HT-29 (cell line): ENCODE measurements around the gene CLEC7A. TPM values are rescaled to one million over a fixed set of nuclear protein-coding genes. Genes with fewer than 3 reads are reported as not detected.
A peak's percentile ranks its signal among the peaks of the same experiment; 100 is the strongest.

Experiments
- DNase-seq: peaks from one replicate; pipeline ENCODE4 v3.0.0-alpha.2; 2015; ENCODE audit warnings: low spot score
- total RNA-seq: library from RNA; depleted of rRNA; stranded (reverse); fragments of >200 nt; shearing (Covaris generic); gene quantifications from 2 replicates; pipeline ENCODE4 v1.2.3, GENCODE V29; 2014

Gene CLEC7A
- total RNA-seq, 1 experiment from 2014 or later, result not detected

- DNase-seq, result peak; percentile 59
Observed at GRCh38 chr12:10140001-10140400, 10.0 kb upstream of the CLEC7A start.

GRCh38 chr12:10136637-10137205 lies 6.7 kb upstream of the CLEC7A start:
- no peak for DNase-seq

GRCh38 chr12:10135126-10135525 lies 5.1 kb upstream of the CLEC7A start:
- DNase-seq, result no peak

- no peak for DNase-seq
Observed at GRCh38 chr12:10132850-10133370, 2.9 kb upstream of the CLEC7A start.

- DNase-seq, result no peak
Observed at GRCh38 chr12:10131111-10131690, 1.2 kb upstream of the CLEC7A start.

GRCh38 chr12:10128687-10129086 lies 1.3 kb downstream of the CLEC7A start:
- DNase-seq, result no peak

GRCh38 chr12:10126413-10126812 lies 3.6 kb downstream of the CLEC7A start:
- no peak for DNase-seq

GRCh38 chr12:10122689-10123088 lies 7.3 kb downstream of the CLEC7A start:
- no peak for DNase-seq

GRCh38 chr12:10121278-10121677 lies 8.7 kb downstream of the CLEC7A start:
- DNase-seq, result no peak

- DNase-seq, result no peak
Observed at GRCh38 chr12:10119066-10119465, 10.9 kb downstream of the CLEC7A start.

- DNase-seq, result no peak
Observed at GRCh38 chr12:10115890-10116289, 14.1 kb downstream of the CLEC7A start.

- no peak for DNase-seq
Observed at GRCh38 chr12:10115311-10115710, 14.7 kb downstream of the CLEC7A start.

GRCh38 chr12:10113920-10114319 lies 16.1 kb downstream of the CLEC7A start:
- DNase-seq, result no peak

GRCh38 chr12:10113075-10113474 lies 16.9 kb downstream of the CLEC7A start:
- DNase-seq, result no peak

GRCh38 chr12:10111451-10111850 lies 18.5 kb downstream of the CLEC7A start:
- DNase-seq, result no peak

- no peak for DNase-seq
Observed at GRCh38 chr12:10110256-10110844, 19.6 kb downstream of the CLEC7A start.

GRCh38 chr12:10102322-10102721 lies 27.7 kb downstream of the CLEC7A start:
- DNase-seq, result no peak

- DNase-seq, result no peak
Observed at GRCh38 chr12:10101648-10102220, 28.3 kb downstream of the CLEC7A start.

- DNase-seq, result no peak
Observed at GRCh38 chr12:10101042-10101579, 28.9 kb downstream of the CLEC7A start.

GRCh38 chr12:10098791-10099190 lies 31.2 kb downstream of the CLEC7A start, which contains the start of gene CLEC1A:
TSS of gene CLEC1A (minus strand) at chr12:10098985. CDS start at chr12:10098922, 63 bp downstream.
- DNase-seq, result no peak

- no peak for DNase-seq
Observed at GRCh38 chr12:10097521-10097920, 32.5 kb downstream of the CLEC7A start.

- no peak for DNase-seq
Observed at GRCh38 chr12:10095971-10096370, 34.0 kb downstream of the CLEC7A start.
